CD4-positive, CD25-positive, alpha-beta regulatory T cell (primary cell): Measurements from ENCODE around the gene GYS2. TPM values are rescaled to one million over a fixed set of nuclear protein-coding genes. Genes with fewer than 3 reads are reported as not detected.

Experiments used
- ATAC-seq, 2 donors: fragments of 150-1000 bp; cut with Tn5 transposase; one replicate each; pipeline ENCODE4 v1.10.0; 2021; ENCODE audit warnings: low read depth in 2 of 2, moderate number of reproducible peaks in 2 of 2, moderate library complexity in 1 of 2
- DNase-seq, 3 donors: peaks; one replicate each; pipeline versions ENCODE4 v3.0.0 to v3.0.0-alpha.2; 2012 to 2022; ENCODE audit warnings: mixed read lengths in 1 of 3
- H3K27ac ChIP-seq: one replicate; pipeline ENCODE4 v1.7.0; 2013; ENCODE audit warnings: mild to moderate bottlenecking, low read length; ENCODE audit not compliant: insufficient read depth, poor library complexity, severe bottlenecking
- H3K27me3 ChIP-seq: one replicate; pipeline ENCODE4 v1.7.0; 2013; ENCODE audit warnings: low read length; ENCODE audit not compliant: control insufficient read depth, insufficient read depth
- H3K36me3 ChIP-seq: one replicate; pipeline ENCODE4 v1.7.0; 2013; ENCODE audit warnings: mild to moderate bottlenecking, low read length, moderate library complexity; ENCODE audit not compliant: control insufficient read depth, insufficient read depth
- H3K4me1 ChIP-seq: 2 replicates; pipeline ENCODE4 v1.7.0; 2013; ENCODE audit warnings: mild to moderate bottlenecking, low read length; ENCODE audit not compliant: insufficient read depth, control insufficient read depth, poor library complexity, severe bottlenecking
- H3K4me3 ChIP-seq: one replicate; pipeline ENCODE4 v1.7.0; 2013; ENCODE audit warnings: low read depth, mild to moderate bottlenecking, low read length, moderate library complexity
- H3K9me3 ChIP-seq, 2 experiments: 1 replicate in 1 of 2; 2 replicates in 1 of 2; pipeline ENCODE4 v1.7.0; 2013; ENCODE audit warnings: low read length in 2 of 2, mild to moderate bottlenecking in 1 of 2, moderate library complexity in 1 of 2; ENCODE audit not compliant: control insufficient read depth in 2 of 2
- H3K27ac Mint-ChIP-seq, 3 donors: one replicate each; pipeline ENCODE4 v1.8.0; 2020 to 2022; ENCODE audit warnings: mild to moderate bottlenecking in 3 of 3, mixed read lengths in 3 of 3, moderate library complexity in 2 of 3
- H3K27me3 Mint-ChIP-seq: one replicate; pipeline ENCODE4 v1.8.0; 2022; ENCODE audit warnings: mild to moderate bottlenecking, mixed read lengths
- H3K36me3 Mint-ChIP-seq: one replicate; pipeline ENCODE4 v1.8.0; 2020; ENCODE audit warnings: mixed read lengths
- H3K4me1 Mint-ChIP-seq, 4 donors: one replicate each; pipeline ENCODE4 v1.8.0; 2020 to 2022; ENCODE audit warnings: mixed read lengths in 4 of 4, mild to moderate bottlenecking in 1 of 4
- H3K4me3 Mint-ChIP-seq, 4 donors: one replicate each; pipeline ENCODE4 v1.8.0; 2020 to 2022; ENCODE audit warnings: mild to moderate bottlenecking in 4 of 4, mixed read lengths in 4 of 4, moderate library complexity in 3 of 4
- H3K9me3 Mint-ChIP-seq, 7 donors: one replicate each; pipeline ENCODE4 v1.8.0; 2020 to 2022; ENCODE audit warnings: mixed read lengths in 7 of 7, mild to moderate bottlenecking in 3 of 7, moderate library complexity in 2 of 7
- polyA plus RNA-seq, 4 donors: library from polyadenylated mRNA; unstranded; fragments of 300-500 nt; fragmentation: Illumina TruSeq; gene quantifications; one replicate each; pipeline ENCODE4 v1.2.3, GENCODE V29; 2021
- total RNA-seq: library from RNA; stranded (reverse); gene quantifications from one replicate; pipeline ENCODE4 v1.2.3, GENCODE V29; 2022

GYS2 gene
- total and polyA plus RNA-seq, 5 donors from 2014 or later, result 0.08 to 0.09 TPM; not detected in 3

GRCh38 chr12:21552635-21553328 lies 51.9 kb downstream of the GYS2 start:
- Mint-ChIP-seq H3K9me3 (no peaks in the 10 kb centered on the region), H3K27me3 (no peaks in the 10 kb centered on the region), H3K36me3 (no peaks in the 10 kb centered on the region), H3K4me1 (no peaks in the 10 kb centered on the region), H3K4me3 (no peak overlapping the region), H3K27ac (no peak overlapping the region)
- H3K4me1 ChIP-seq, result no peaks in the 10 kb centered on the region
- ATAC-seq (no peak), DNase-seq (no peak)
- H3K4me3 ChIP-seq, result no peak overlapping the region
- H3K9me3 ChIP-seq, result no peaks in the 10 kb centered on the region
- no peaks in the 10 kb centered on the region for H3K27me3 ChIP-seq
- no peak overlapping the region for H3K27ac ChIP-seq
- no peaks in the 10 kb centered on the region for H3K36me3 ChIP-seq

GRCh38 chr12:21551841-21552465 lies 52.7 kb downstream of the GYS2 start:
- no peak overlapping the region for H3K4me3 ChIP-seq
- Mint-ChIP-seq H3K27me3 (no peaks in the 10 kb centered on the region), H3K9me3 (no peaks in the 10 kb centered on the region), H3K4me1 (no peaks in the 10 kb centered on the region), H3K4me3 (no peak overlapping the region), H3K36me3 (no peaks in the 10 kb centered on the region), H3K27ac (no peak overlapping the region)
- no peaks in the 10 kb centered on the region for H3K9me3 ChIP-seq
- ATAC-seq (no peak), DNase-seq (no peak)
- no peaks in the 10 kb centered on the region for H3K36me3 ChIP-seq
- no peak overlapping the region for H3K27ac ChIP-seq
- H3K27me3 ChIP-seq, result no peaks in the 10 kb centered on the region
- H3K4me1 ChIP-seq, result no peaks in the 10 kb centered on the region

DNA sequence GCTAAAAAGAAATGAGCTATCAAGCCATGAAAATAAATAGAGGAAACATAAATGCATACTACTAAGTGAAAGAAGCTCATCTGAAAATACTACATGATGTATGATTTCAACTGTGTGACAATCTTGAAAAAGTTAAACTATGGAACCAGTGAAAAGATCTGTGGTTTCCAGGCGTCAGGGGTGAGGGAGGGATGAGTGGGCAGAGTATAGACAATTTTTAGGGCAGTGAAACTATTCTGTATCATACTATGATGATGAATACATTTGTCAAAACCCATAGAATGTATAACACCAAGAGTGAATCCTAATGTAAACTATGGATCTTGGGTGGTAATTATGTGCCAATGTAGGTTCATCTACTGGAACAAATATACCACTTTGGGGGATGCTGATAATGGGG lies 57.2 kb downstream of the GYS2 start:
- Histone ChIP-seq H3K4me3 (no peak overlapping the region), H3K9me3 (no peaks in the 10 kb centered on the region), H3K36me3 (no peaks in the 10 kb centered on the region), H3K27ac (no peak overlapping the region), H3K4me1 (no peaks in the 10 kb centered on the region), H3K27me3 (peaks cover 2% of the 10 kb centered on the region)
- Mint-ChIP-seq H3K9me3 (peaks cover 0 to 2% (median 0%) of the 10 kb centered on the region in 7 donors), H3K27me3 (no peaks in the 10 kb centered on the region), H3K36me3 (no peaks in the 10 kb centered on the region), H3K4me3 (no peak overlapping the region), H3K27ac (no peak overlapping the region), H3K4me1 (no peaks in the 10 kb centered on the region)
- ATAC-seq (no peak), DNase-seq (no peak)

DNA sequence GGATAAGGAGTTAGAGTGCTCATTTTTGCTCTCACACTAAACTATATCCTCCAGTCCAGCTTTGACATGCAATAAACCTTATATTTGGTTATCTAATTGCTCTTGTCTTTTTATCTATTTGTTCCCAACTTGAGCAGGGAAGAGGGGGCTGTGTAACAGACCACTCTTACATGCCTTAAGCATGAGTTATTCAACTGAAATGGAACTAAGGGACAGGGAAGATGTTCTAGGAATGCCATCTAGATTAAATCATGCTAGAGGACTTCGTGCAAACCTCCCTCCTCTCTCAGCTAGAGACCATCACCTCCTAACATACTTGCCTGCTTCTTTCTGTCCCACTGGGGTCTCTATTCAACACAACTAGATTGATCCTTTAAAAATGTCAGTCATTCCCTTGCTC lies 57.9 kb downstream of the GYS2 start:
- no peaks in the 10 kb centered on the region for H3K36me3 ChIP-seq
- no peak overlapping the region for H3K27ac ChIP-seq
- H3K27me3 ChIP-seq, result peaks cover 2% of the 10 kb centered on the region
- Mint-ChIP-seq H3K27ac (no peak overlapping the region), H3K9me3 (peaks cover 0 to 2% (median 0%) of the 10 kb centered on the region in 7 donors), H3K4me3 (no peak overlapping the region), H3K4me1 (no peaks in the 10 kb centered on the region), H3K36me3 (no peaks in the 10 kb centered on the region), H3K27me3 (no peaks in the 10 kb centered on the region)
- H3K4me3 ChIP-seq, result no peak overlapping the region
- DNase-seq (no peak), ATAC-seq (no peak)
- no peaks in the 10 kb centered on the region for H3K9me3 ChIP-seq
- H3K4me1 ChIP-seq, result no peaks in the 10 kb centered on the region

GRCh38 chr12:21545557-21545956 lies 59.1 kb downstream of the GYS2 start:
- Mint-ChIP-seq H3K27me3 (no peaks in the 10 kb centered on the region), H3K4me1 (no peaks in the 10 kb centered on the region), H3K9me3 (peaks cover 0 to 2% (median 0%) of the 10 kb centered on the region in 7 donors), H3K4me3 (no peak overlapping the region), H3K27ac (no peak overlapping the region), H3K36me3 (no peaks in the 10 kb centered on the region)
- Histone ChIP-seq H3K4me3 (no peak overlapping the region), H3K4me1 (no peaks in the 10 kb centered on the region), H3K27ac (no peak overlapping the region), H3K27me3 (peaks cover 2% of the 10 kb centered on the region), H3K36me3 (no peaks in the 10 kb centered on the region), H3K9me3 (no peaks in the 10 kb centered on the region)
- DNase-seq (no peak), ATAC-seq (no peak)

DNA sequence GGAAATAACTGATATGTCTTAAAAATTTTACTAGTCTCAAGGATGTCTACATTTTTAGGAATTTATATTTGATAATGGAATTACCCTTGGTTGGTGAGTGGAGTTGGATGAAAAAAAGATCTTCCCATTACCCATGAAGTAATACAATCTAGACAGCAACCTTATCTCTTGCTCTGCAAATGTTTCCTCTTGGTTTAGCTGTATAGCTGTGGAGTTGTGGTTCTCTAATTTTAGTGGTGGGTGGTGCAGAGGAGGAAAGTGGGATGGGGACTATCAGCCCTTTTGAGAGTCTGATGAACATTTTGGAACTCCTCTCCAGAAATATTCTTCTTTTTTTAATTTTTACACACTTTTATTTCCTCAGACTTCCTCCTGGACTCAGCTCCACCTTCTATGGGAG lies 61.5 kb downstream of the GYS2 start:
- DNase-seq (no peak), ATAC-seq (no peak)
- Histone ChIP-seq H3K27me3 (peaks cover 2% of the 10 kb centered on the region), H3K27ac (no peak overlapping the region), H3K36me3 (no peaks in the 10 kb centered on the region), H3K4me1 (no peaks in the 10 kb centered on the region), H3K9me3 (no peaks in the 10 kb centered on the region), H3K4me3 (no peak overlapping the region)
- no peaks in the 10 kb centered on the region for H3K36me3 Mint-ChIP-seq
- H3K27ac Mint-ChIP-seq, result no peak overlapping the region
- H3K4me3 Mint-ChIP-seq, result no peak overlapping the region
- no peaks in the 10 kb centered on the region for H3K27me3 Mint-ChIP-seq
- peaks cover 0 to 2% (median 0%) of the 10 kb centered on the region in 7 donors for H3K9me3 Mint-ChIP-seq
- H3K4me1 Mint-ChIP-seq, result peaks cover 0 to 8% (median 0%) of the 10 kb centered on the region in 4 donors

DNA sequence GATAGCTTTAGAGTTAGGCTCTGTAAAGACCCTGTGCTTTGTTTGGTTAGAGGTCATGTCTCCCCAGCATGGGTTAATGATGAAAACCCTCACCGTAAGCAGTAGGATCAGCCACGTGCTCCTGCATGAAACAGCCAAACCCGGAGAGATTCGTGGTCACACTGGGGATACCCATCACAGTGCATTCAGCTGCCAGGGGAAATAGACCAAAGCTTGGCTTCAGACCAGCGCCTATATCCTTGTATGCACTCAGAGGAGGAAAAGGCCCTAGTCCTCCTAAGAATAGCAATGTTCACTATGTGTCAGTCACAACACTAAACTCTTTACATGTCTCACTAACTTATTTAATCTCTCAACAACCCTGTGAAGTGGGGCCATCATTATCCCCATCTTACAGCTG lies 62.2 kb downstream of the GYS2 start:
- H3K27ac Mint-ChIP-seq, result no peak overlapping the region
- no peaks in the 10 kb centered on the region for H3K36me3 Mint-ChIP-seq
- Histone ChIP-seq H3K4me3 (no peak overlapping the region), H3K4me1 (no peaks in the 10 kb centered on the region), H3K27ac (no peak overlapping the region), H3K36me3 (no peaks in the 10 kb centered on the region), H3K9me3 (no peaks in the 10 kb centered on the region), H3K27me3 (peaks cover 2% of the 10 kb centered on the region)
- no peaks in the 10 kb centered on the region for H3K27me3 Mint-ChIP-seq
- H3K4me1 Mint-ChIP-seq, result peaks cover 0 to 8% (median 0%) of the 10 kb centered on the region in 4 donors
- ATAC-seq (no peak), DNase-seq (no peak)
- H3K9me3 Mint-ChIP-seq, result peaks cover 0 to 2% (median 0%) of the 10 kb centered on the region in 7 donors
- H3K4me3 Mint-ChIP-seq, result no peak overlapping the region

GRCh38 chr12:21541773-21542172 lies 62.9 kb downstream of the GYS2 start:
- Histone ChIP-seq H3K36me3 (no peaks in the 10 kb centered on the region), H3K27me3 (peaks cover 2% of the 10 kb centered on the region), H3K4me3 (no peak overlapping the region), H3K27ac (no peak overlapping the region), H3K4me1 (no peaks in the 10 kb centered on the region), H3K9me3 (no peaks in the 10 kb centered on the region)
- H3K27me3 Mint-ChIP-seq, result no peaks in the 10 kb centered on the region
- H3K27ac Mint-ChIP-seq, result no peak overlapping the region
- ATAC-seq, result no peak
- DNase-seq, result no peak
- H3K36me3 Mint-ChIP-seq, result no peaks in the 10 kb centered on the region
- no peak overlapping the region for H3K4me3 Mint-ChIP-seq
- peaks cover 0 to 8% (median 0%) of the 10 kb centered on the region in 4 donors for H3K4me1 Mint-ChIP-seq
- H3K9me3 Mint-ChIP-seq, result peaks cover 0 to 2% (median 0%) of the 10 kb centered on the region in 7 donors
